Measurements from ENCODE around the gene ATP8B1. TPM values are rescaled to one million over a fixed set of nuclear protein-coding genes. Genes with fewer than 3 reads are reported as not detected.

The ATP8B1 gene
- total and polyA plus RNA-seq, 2 of the 8 experiments (the other 6 are each of a cell fraction or from before 2014, with no cell fraction given): 1.1 to 4.6 TPM

DNA sequence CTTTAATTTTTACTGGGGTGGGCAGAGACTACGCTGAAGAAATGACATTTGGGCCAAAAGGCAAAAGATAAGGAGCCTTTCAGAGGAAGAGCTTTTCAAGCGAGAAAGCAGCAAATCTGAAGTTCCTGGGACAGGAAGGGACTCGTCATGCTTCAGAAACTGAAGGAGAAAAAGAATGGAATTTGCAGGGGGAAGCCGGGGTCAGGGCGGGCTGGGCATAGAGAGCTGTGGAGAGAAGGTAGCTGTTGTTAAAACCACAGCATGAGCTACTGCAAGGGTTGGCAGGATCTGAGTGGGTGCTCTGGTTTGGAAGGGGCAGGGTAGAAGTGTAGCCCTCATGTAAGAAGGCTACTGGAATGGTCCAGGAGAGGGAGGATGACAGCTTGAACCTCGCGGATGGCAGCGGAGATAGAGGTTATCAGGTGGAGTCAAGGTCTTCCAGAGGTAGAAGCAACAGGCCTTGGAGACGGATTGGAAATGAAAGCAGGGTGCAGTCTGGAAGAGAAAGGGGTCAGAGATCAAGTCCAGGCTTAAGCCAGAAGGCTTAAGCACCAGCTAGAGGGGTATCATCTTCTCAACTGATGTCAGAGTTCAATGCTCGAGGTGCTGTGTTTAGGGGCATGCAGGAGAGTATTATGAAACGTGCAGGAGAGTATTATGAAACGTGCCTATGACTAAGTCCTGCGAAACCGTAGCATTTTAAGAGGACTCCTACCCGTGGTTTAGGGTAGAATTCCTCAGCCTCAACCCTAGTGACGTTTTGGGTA lies 18.9 kb downstream of the ATP8B1 start (continued):
- TF ChIP-seq, protein P1, sequence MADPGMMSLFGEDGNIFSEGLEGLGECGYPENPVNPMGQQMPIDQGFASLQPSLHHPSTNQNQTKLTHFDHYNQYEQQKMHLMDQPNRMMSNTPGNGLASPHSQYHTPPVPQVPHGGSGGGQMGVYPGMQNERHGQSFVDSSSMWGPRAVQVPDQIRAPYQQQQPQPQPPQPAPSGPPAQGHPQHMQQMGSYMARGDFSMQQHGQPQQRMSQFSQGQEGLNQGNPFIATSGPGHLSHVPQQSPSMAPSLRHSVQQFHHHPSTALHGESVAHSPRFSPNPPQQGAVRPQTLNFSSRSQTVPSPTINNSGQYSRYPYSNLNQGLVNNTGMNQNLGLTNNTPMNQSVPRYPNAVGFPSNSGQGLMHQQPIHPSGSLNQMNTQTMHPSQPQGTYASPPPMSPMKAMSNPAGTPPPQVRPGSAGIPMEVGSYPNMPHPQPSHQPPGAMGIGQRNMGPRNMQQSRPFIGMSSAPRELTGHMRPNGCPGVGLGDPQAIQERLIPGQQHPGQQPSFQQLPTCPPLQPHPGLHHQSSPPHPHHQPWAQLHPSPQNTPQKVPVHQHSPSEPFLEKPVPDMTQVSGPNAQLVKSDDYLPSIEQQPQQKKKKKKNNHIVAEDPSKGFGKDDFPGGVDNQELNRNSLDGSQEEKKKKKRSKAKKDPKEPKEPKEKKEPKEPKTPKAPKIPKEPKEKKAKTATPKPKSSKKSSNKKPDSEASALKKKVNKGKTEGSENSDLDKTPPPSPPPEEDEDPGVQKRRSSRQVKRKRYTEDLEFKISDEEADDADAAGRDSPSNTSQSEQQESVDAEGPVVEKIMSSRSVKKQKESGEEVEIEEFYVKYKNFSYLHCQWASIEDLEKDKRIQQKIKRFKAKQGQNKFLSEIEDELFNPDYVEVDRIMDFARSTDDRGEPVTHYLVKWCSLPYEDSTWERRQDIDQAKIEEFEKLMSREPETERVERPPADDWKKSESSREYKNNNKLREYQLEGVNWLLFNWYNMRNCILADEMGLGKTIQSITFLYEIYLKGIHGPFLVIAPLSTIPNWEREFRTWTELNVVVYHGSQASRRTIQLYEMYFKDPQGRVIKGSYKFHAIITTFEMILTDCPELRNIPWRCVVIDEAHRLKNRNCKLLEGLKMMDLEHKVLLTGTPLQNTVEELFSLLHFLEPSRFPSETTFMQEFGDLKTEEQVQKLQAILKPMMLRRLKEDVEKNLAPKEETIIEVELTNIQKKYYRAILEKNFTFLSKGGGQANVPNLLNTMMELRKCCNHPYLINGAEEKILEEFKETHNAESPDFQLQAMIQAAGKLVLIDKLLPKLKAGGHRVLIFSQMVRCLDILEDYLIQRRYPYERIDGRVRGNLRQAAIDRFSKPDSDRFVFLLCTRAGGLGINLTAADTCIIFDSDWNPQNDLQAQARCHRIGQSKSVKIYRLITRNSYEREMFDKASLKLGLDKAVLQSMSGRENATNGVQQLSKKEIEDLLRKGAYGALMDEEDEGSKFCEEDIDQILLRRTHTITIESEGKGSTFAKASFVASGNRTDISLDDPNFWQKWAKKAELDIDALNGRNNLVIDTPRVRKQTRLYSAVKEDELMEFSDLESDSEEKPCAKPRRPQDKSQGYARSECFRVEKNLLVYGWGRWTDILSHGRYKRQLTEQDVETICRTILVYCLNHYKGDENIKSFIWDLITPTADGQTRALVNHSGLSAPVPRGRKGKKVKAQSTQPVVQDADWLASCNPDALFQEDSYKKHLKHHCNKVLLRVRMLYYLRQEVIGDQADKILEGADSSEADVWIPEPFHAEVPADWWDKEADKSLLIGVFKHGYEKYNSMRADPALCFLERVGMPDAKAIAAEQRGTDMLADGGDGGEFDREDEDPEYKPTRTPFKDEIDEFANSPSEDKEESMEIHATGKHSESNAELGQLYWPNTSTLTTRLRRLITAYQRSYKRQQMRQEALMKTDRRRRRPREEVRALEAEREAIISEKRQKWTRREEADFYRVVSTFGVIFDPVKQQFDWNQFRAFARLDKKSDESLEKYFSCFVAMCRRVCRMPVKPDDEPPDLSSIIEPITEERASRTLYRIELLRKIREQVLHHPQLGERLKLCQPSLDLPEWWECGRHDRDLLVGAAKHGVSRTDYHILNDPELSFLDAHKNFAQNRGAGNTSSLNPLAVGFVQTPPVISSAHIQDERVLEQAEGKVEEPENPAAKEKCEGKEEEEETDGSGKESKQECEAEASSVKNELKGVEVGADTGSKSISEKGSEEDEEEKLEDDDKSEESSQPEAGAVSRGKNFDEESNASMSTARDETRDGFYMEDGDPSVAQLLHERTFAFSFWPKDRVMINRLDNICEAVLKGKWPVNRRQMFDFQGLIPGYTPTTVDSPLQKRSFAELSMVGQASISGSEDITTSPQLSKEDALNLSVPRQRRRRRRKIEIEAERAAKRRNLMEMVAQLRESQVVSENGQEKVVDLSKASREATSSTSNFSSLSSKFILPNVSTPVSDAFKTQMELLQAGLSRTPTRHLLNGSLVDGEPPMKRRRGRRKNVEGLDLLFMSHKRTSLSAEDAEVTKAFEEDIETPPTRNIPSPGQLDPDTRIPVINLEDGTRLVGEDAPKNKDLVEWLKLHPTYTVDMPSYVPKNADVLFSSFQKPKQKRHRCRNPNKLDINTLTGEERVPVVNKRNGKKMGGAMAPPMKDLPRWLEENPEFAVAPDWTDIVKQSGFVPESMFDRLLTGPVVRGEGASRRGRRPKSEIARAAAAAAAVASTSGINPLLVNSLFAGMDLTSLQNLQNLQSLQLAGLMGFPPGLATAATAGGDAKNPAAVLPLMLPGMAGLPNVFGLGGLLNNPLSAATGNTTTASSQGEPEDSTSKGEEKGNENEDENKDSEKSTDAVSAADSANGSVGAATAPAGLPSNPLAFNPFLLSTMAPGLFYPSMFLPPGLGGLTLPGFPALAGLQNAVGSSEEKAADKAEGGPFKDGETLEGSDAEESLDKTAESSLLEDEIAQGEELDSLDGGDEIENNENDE (IDR thresholded peaks at IDR 0.05; ENCODE audit: insufficient replicate concordance, low read length): no peak
- TF ChIP-seq KDM1A (IDR thresholded peaks at IDR 0.05; ENCODE audit: borderline replicate concordance, low read length) (no peak), CHD2 (IDR thresholded peaks at IDR 0.05; ENCODE audit: low read length) (no peak), NANOG (IDR thresholded peaks at IDR 0.05; ENCODE audit: insufficient read depth, low read depth, low read length, poor library complexity, severe bottlenecking) (no peak), SUZ12 (IDR thresholded peaks at IDR 0.05; ENCODE audit: low read length) (no peak), NRF1 (IDR thresholded peaks at IDR 0.05; ENCODE audit: low read depth, low read length) (no peak), FOSL1 (IDR thresholded peaks at IDR 0.05; ENCODE audit: insufficient read depth, low read depth, low read length) (no peak)
- TF ChIP-seq, protein P2, sequence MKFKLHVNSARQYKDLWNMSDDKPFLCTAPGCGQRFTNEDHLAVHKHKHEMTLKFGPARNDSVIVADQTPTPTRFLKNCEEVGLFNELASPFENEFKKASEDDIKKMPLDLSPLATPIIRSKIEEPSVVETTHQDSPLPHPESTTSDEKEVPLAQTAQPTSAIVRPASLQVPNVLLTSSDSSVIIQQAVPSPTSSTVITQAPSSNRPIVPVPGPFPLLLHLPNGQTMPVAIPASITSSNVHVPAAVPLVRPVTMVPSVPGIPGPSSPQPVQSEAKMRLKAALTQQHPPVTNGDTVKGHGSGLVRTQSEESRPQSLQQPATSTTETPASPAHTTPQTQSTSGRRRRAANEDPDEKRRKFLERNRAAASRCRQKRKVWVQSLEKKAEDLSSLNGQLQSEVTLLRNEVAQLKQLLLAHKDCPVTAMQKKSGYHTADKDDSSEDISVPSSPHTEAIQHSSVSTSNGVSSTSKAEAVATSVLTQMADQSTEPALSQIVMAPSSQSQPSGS (IDR thresholded peaks at IDR 0.05; ENCODE audit: low read length): no peak

Measured in H1 (cell line).